ENCODE results near the gene BICRAL. TPM values are rescaled to one million over a fixed set of nuclear protein-coding genes. Genes with fewer than 3 reads are reported as not detected.

BICRAL gene
- total and polyA plus RNA-seq, 4 donors, result 1.7 to 6.8 (median 3.9) TPM

GRCh38 chr6:42904467-42904866, 122.6 kb downstream of the BICRAL start:
- Histone ChIP-seq H3K27me3 (ENCODE audit: control insufficient read depth in 4 of 4, insufficient read depth in 4 of 4, low read length in 3 of 4) (no peaks in the 10 kb centered on the region), H3K4me1 (ENCODE audit: control insufficient read depth in 4 of 4, insufficient read depth in 4 of 4, low read length in 3 of 4) (peaks cover 0 to 11% (median 6%) of the 10 kb centered on the region in 4 donors), H3K9me3 (ENCODE audit: control insufficient read depth in 4 of 4, low read length in 3 of 4) (no peaks in the 10 kb centered on the region), H3K4me3 (ENCODE audit: low read depth in 1 of 3, low read length in 3 of 3) (no peak overlapping the region), H3K36me3 (ENCODE audit: control insufficient read depth in 4 of 4, insufficient read depth in 3 of 4, low read depth in 1 of 4, low read length in 3 of 4) (no peaks in the 10 kb centered on the region), H3K9ac (ENCODE audit: low read depth in 1 of 2, low read length in 2 of 2) (no peak overlapping the region), H3K27ac (ENCODE audit: low read depth in 1 of 2, low read length in 2 of 2) (no peak overlapping the region)
- WGBS, result 98% methylated on average over 10 of the region's 10 CpGs
- TF ChIP-seq HNF4G (IDR thresholded peaks at IDR 0.05) (no peak), SP1 (IDR thresholded peaks at IDR 0.05) (no peak), NR2F2 (IDR thresholded peaks at IDR 0.05) (no peak), EGR1 (IDR thresholded peaks at IDR 0.05; ENCODE audit: low read depth in 2 of 2) (no peak), ZBTB33 (IDR thresholded peaks at IDR 0.05) (no peak), REST (IDR thresholded peaks at IDR 0.05) (no peak), ATF3 (IDR thresholded peaks at IDR 0.05) (no peak), CTCF (IDR thresholded peaks at IDR 0.05; ENCODE audit: low read depth, low read length, missing input control) (no peak)
- DNase-seq (ENCODE audit: low spot score), result no peak

GRCh38 chr6:42907336-42907735, 125.5 kb downstream of the BICRAL start:
- H3K4me3 ChIP-seq (ENCODE audit: low read depth in 1 of 3, low read length in 3 of 3), result no peak overlapping the region
- H3K9ac ChIP-seq (ENCODE audit: low read depth in 1 of 2, low read length in 2 of 2), result no peak overlapping the region
- peaks cover 0 to 7% (median 2%) of the 10 kb centered on the region in 4 donors for H3K4me1 ChIP-seq (ENCODE audit: control insufficient read depth in 4 of 4, insufficient read depth in 4 of 4, low read length in 3 of 4)
- H3K36me3 ChIP-seq (ENCODE audit: control insufficient read depth in 4 of 4, insufficient read depth in 3 of 4, low read depth in 1 of 4, low read length in 3 of 4), result no peaks in the 10 kb centered on the region
- no peaks in the 10 kb centered on the region for H3K9me3 ChIP-seq (ENCODE audit: control insufficient read depth in 4 of 4, low read length in 3 of 4)
- no peak for DNase-seq (ENCODE audit: low spot score)
- no peaks in the 10 kb centered on the region for H3K27me3 ChIP-seq (ENCODE audit: control insufficient read depth in 4 of 4, insufficient read depth in 4 of 4, low read length in 3 of 4)
- H3K27ac ChIP-seq (ENCODE audit: low read depth in 1 of 2, low read length in 2 of 2), result no peak overlapping the region
- 81% methylated on average over 5 of the region's 5 CpGs for WGBS
- TF ChIP-seq ZBTB33 (IDR thresholded peaks at IDR 0.05) (no peak), GABPA (IDR thresholded peaks at IDR 0.05 in 1 of 2, conservative IDR thresholded peaks at IDR 0.05 in 1 of 2) (no peak), FOXA2 (IDR thresholded peaks at IDR 0.05) (no peak), HNF4A (conservative IDR thresholded peaks at IDR 0.05) (no peak), RAD21 (IDR thresholded peaks at IDR 0.05) (no peak), YY1 (IDR thresholded peaks at IDR 0.05) (no peak), MAX (IDR thresholded peaks at IDR 0.05) (no peak), JUND (IDR thresholded peaks at IDR 0.05) (no peak), EGR1 (IDR thresholded peaks at IDR 0.05; ENCODE audit: low read depth in 2 of 2) (no peak), CTCF (IDR thresholded peaks at IDR 0.05; ENCODE audit: low read depth, low read length, missing input control) (no peak), FOXA1 (IDR thresholded peaks at IDR 0.05) (no peak), TAF1 (conservative IDR thresholded peaks at IDR 0.05) (no peak), SP1 (IDR thresholded peaks at IDR 0.05) (no peak), NR2F2 (IDR thresholded peaks at IDR 0.05) (no peak), HNF4G (IDR thresholded peaks at IDR 0.05) (no peak), RXRA (IDR thresholded peaks at IDR 0.05) (no peak)
